T-helper 2 cell (primary cell): ENCODE measurements around the gene OR4C46.
"Not testable (repeated sequence)": the region's sequence is repeated elsewhere in the genome, so short reads cannot be mapped to it uniquely, and the experiment has no call there.

Source experiments
- DNase-seq, 5 experiments: peaks; one replicate each; pipeline versions ENCODE4 v3.0.0 to v3.0.0-alpha.2; 2012 to 2022
- total RNA-seq, 2 donors: gene quantifications; one replicate each; lab custom pipeline; 2026; lab: John Stamatoyannopoulos, UW

The OR4C46 gene
- 0 reads per million in 2 donors for total RNA-seq

GRCh38 chr11:54603898-54604297 lies at the start of gene OR4C46:
Gene OR4C46 (minus strand): TSS chr11:54603998. CDS start chr11:54603998, 0 bp downstream.
- DNase-seq: no peak

- DNase-seq: not testable (repeated sequence)
Observed at GRCh38 chr11:54645606-54646005, 41.8 kb upstream of the OR4C46 start.

- not testable (repeated sequence) for DNase-seq
Observed at GRCh38 chr11:54561439-54561838, 42.4 kb downstream of the OR4C46 start.

GRCh38 chr11:54558919-54559318 lies 44.9 kb downstream of the OR4C46 start:
- no peak for DNase-seq

- no peak for DNase-seq
Observed at GRCh38 chr11:54558407-54558806, 45.4 kb downstream of the OR4C46 start.
